Liver (tissue), 9 donors: ENCODE results near the gene PCSK6. TPM values are rescaled to one million over a fixed set of nuclear protein-coding genes. Genes with fewer than 3 reads are reported as not detected.

Experiments
- DNase-seq: peaks from one replicate; pipeline ENCODE4 v3.0.0-alpha.2; 2017; ENCODE audit warnings: low spot score
- H3K27ac ChIP-seq, 2 donors: one replicate each; pipeline ENCODE4 v1.7.0; 2013; ENCODE audit warnings: inconsistent platforms in 2 of 2, low read length in 2 of 2, control low read depth in 1 of 2, low read depth in 1 of 2, mild to moderate bottlenecking in 1 of 2
- H3K27me3 ChIP-seq, 4 donors: one replicate each; pipeline versions ENCODE4 v1.6.1 to v1.7.0; 2013; ENCODE audit warnings: low read length in 3 of 4, inconsistent platforms in 1 of 4, mild to moderate bottlenecking in 1 of 4, moderate library complexity in 1 of 4; ENCODE audit not compliant: control insufficient read depth in 4 of 4, insufficient read depth in 4 of 4
- H3K36me3 ChIP-seq, 4 donors: one replicate each; pipeline versions ENCODE4 v1.6.1 to v1.7.0; 2013; ENCODE audit warnings: low read length in 3 of 4, mild to moderate bottlenecking in 3 of 4, low read depth in 1 of 4, moderate library complexity in 1 of 4; ENCODE audit not compliant: control insufficient read depth in 4 of 4, insufficient read depth in 3 of 4
- H3K4me1 ChIP-seq, 4 donors: one replicate each; pipeline versions ENCODE4 v1.6.1 to v1.7.0; 2013; ENCODE audit warnings: low read length in 3 of 4, mild to moderate bottlenecking in 3 of 4, moderate library complexity in 1 of 4; ENCODE audit not compliant: control insufficient read depth in 4 of 4, insufficient read depth in 4 of 4
- H3K4me3 ChIP-seq, 3 donors: one replicate each; pipeline versions ENCODE4 v1.6.1 to v1.7.0; 2013; ENCODE audit warnings: low read length in 3 of 3, control low read depth in 1 of 3, low read depth in 1 of 3, mild to moderate bottlenecking in 1 of 3
- H3K9ac ChIP-seq, 2 donors: one replicate each; pipeline ENCODE4 v1.7.0; 2013; ENCODE audit warnings: low read length in 2 of 2, mild to moderate bottlenecking in 2 of 2, moderate library complexity in 2 of 2, control low read depth in 1 of 2, low read depth in 1 of 2
- H3K9me3 ChIP-seq, 4 donors: one replicate each; pipeline versions ENCODE4 v1.6.1 to v1.7.0; 2013; ENCODE audit warnings: low read length in 3 of 4; ENCODE audit not compliant: control insufficient read depth in 4 of 4
- ATF3 ChIP-seq: IDR thresholded peaks from 2 replicates; pipeline ENCODE4 v1.6.1; 2016; ENCODE audit warnings: antibody characterized with exemption
- CTCF ChIP-seq: fragments of 150-350 bp; IDR thresholded peaks from 2 replicates; pipeline ENCODE4 v1.5.1; 2017; ENCODE audit warnings: improper control_type of control experiment, low read depth, low read length; ENCODE audit not compliant: missing input control
- EGR1 ChIP-seq, 2 donors: IDR thresholded peaks; 2 replicates each; pipeline ENCODE4 v1.6.1; 2016 to 2018; ENCODE audit warnings: antibody characterized with exemption in 2 of 2, low read depth in 2 of 2
- FOXA1 ChIP-seq: IDR thresholded peaks from 2 replicates; pipeline ENCODE4 v1.6.1; 2016; ENCODE audit warnings: antibody characterized with exemption
- FOXA2 ChIP-seq: IDR thresholded peaks from 2 replicates; pipeline ENCODE4 v1.6.1; 2016; ENCODE audit warnings: antibody characterized with exemption
- GABPA ChIP-seq, 2 donors: IDR thresholded peaks in 1 of 2; conservative IDR thresholded peaks in 1 of 2; 2 replicates each; pipeline ENCODE4 v1.6.1; 2016; ENCODE audit warnings: antibody characterized with exemption in 2 of 2, mild to moderate bottlenecking in 1 of 2, moderate library complexity in 1 of 2
- HNF4A ChIP-seq, 2 donors: conservative IDR thresholded peaks; 2 replicates each; pipeline ENCODE4 v1.6.1; 2016; ENCODE audit warnings: antibody characterized with exemption in 2 of 2, mild to moderate bottlenecking in 2 of 2
- HNF4G ChIP-seq: IDR thresholded peaks from 2 replicates; pipeline ENCODE4 v1.6.1; 2016; ENCODE audit warnings: antibody characterized with exemption
- JUND ChIP-seq, 2 donors: IDR thresholded peaks; 2 replicates each; pipeline ENCODE4 v1.6.1; 2016; ENCODE audit warnings: antibody characterized with exemption in 2 of 2
- MAX ChIP-seq: IDR thresholded peaks from 2 replicates; pipeline ENCODE4 v1.6.1; 2016; ENCODE audit warnings: antibody characterized with exemption
- NR2F2 ChIP-seq: IDR thresholded peaks from 2 replicates; pipeline ENCODE4 v1.6.1; 2016; ENCODE audit warnings: antibody characterized with exemption
- RAD21 ChIP-seq, 2 donors: IDR thresholded peaks; 2 replicates each; pipeline ENCODE4 v1.6.1; 2016; ENCODE audit warnings: antibody characterized with exemption in 2 of 2, mild to moderate bottlenecking in 2 of 2
- REST ChIP-seq: IDR thresholded peaks from 2 replicates; pipeline ENCODE4 v1.6.1; 2016; ENCODE audit warnings: antibody characterized with exemption, mild to moderate bottlenecking
- RXRA ChIP-seq, 2 donors: IDR thresholded peaks; 2 replicates each; pipeline ENCODE4 v1.6.1; 2017 to 2018; ENCODE audit warnings: antibody characterized with exemption in 2 of 2, mild to moderate bottlenecking in 1 of 2
- SP1 ChIP-seq: IDR thresholded peaks from 2 replicates; pipeline ENCODE4 v1.6.1; 2018; ENCODE audit warnings: antibody characterized with exemption, mild to moderate bottlenecking
- TAF1 ChIP-seq: conservative IDR thresholded peaks from 2 replicates; pipeline ENCODE4 v1.6.1; 2016; ENCODE audit warnings: antibody characterized with exemption, mild to moderate bottlenecking
- YY1 ChIP-seq: IDR thresholded peaks from 2 replicates; pipeline ENCODE4 v1.6.1; 2016; ENCODE audit warnings: antibody characterized with exemption, mild to moderate bottlenecking
- ZBTB33 ChIP-seq: IDR thresholded peaks from 2 replicates; pipeline ENCODE4 v1.6.1; 2016; ENCODE audit warnings: antibody characterized with exemption
- WGBS: extraction: QIAGEN DNeasy Blood & Tissue Kit; methylation state at CpG from one replicate; pipeline ENCODE4 v1.1.7; 2013; 5-methylcytosine and 5-hydroxymethylcytosine counted together
- polyA plus RNA-seq, 2 donors: library from polyadenylated mRNA; stranded (reverse) in 1 of 2; unstranded in 1 of 2; fragments of 200-250 nt in 1 of 2; fragments of >200 nt in 1 of 2; fragmentation: Nextera tagmentation in 1 of 2; extraction: Ambion mirVana in 1 of 2; gene quantifications; one replicate each; pipeline versions ENCODE4 v1.2.1 to v1.2.3, GENCODE V29; 2013 to 2015
- total RNA-seq, 2 donors: library from RNA; depleted of rRNA; stranded (reverse); fragments of >200 nt; gene quantifications; one replicate each; pipeline ENCODE4 v1.2.3, GENCODE V29; 2014
- donor health status: healthy.
- donor health status: healthy.
- donor health status: healthy.
- donor health status: healthy.
- donor health status: healthy.

The PCSK6 gene
- total and polyA plus RNA-seq, 4 donors: 94.8 to 398 (median 168) TPM

- Histone ChIP-seq H3K4me1 (no peaks in the 10 kb centered on the region), H3K27ac (no peak overlapping the region), H3K36me3 (no peaks in the 10 kb centered on the region), H3K9ac (no peak overlapping the region), H3K4me3 (no peak overlapping the region), H3K9me3 (peaks cover 0 to 4% (median 1%) of the 10 kb centered on the region in 4 donors), H3K27me3 (no peaks in the 10 kb centered on the region)
- DNase-seq: no peak
- no peak for TF ChIP-seq HNF4A (conservative IDR thresholded peaks at IDR 0.05)
- no peak for TF ChIP-seq GABPA (IDR thresholded peaks at IDR 0.05 in 1 of 2, conservative IDR thresholded peaks at IDR 0.05 in 1 of 2)
- TF ChIP-seq SP1: no peak
- TF ChIP-seq RAD21 (IDR thresholded peaks at IDR 0.05): no peak
- no peak for TF ChIP-seq JUND (IDR thresholded peaks at IDR 0.05)
- no peak for TF ChIP-seq FOXA2
- no peak for TF ChIP-seq TAF1
- no peak for TF ChIP-seq HNF4G
- no peak for TF ChIP-seq FOXA1
- TF ChIP-seq NR2F2: no peak
- TF ChIP-seq ZBTB33: no peak
- no peak for TF ChIP-seq RXRA (IDR thresholded peaks at IDR 0.05)
- no peak for TF ChIP-seq CTCF
- TF ChIP-seq ATF3: no peak
- TF ChIP-seq MAX: no peak
- TF ChIP-seq REST: no peak
- no peak for TF ChIP-seq EGR1 (IDR thresholded peaks at IDR 0.05; ENCODE audit: low read depth in 2 of 2)
- WGBS: 80% methylated on average over 3 of the region's 3 CpGs
Observed at GRCh38 chr15:101521069-101521468, 31.6 kb upstream of the PCSK6 start.

- no peak overlapping the region for H3K4me3 ChIP-seq
- H3K9me3 ChIP-seq: peaks cover 0 to 4% (median 1%) of the 10 kb centered on the region in 4 donors
- no peak for DNase-seq
- no peaks in the 10 kb centered on the region for H3K4me1 ChIP-seq
- no peak overlapping the region for H3K27ac ChIP-seq
- H3K27me3 ChIP-seq: no peaks in the 10 kb centered on the region
- H3K9ac ChIP-seq: no peak overlapping the region
- H3K36me3 ChIP-seq: no peaks in the 10 kb centered on the region
- 79% methylated on average over 7 of the region's 7 CpGs for WGBS
- TF ChIP-seq HNF4A (conservative IDR thresholded peaks at IDR 0.05) (no peak), YY1 (no peak), RAD21 (IDR thresholded peaks at IDR 0.05) (no peak), NR2F2 (no peak), JUND (IDR thresholded peaks at IDR 0.05) (no peak), MAX (no peak), EGR1 (IDR thresholded peaks at IDR 0.05; ENCODE audit: low read depth in 2 of 2) (no peak), REST (no peak), RXRA (IDR thresholded peaks at IDR 0.05) (no peak), HNF4G (no peak), SP1 (no peak), ATF3 (no peak)
Observed at GRCh38 chr15:101520395-101520794, 30.9 kb upstream of the PCSK6 start.
